OCI-LY1 (cell line): ENCODE measurements around the gene NUP93.

Source experiments
- H2AFZ ChIP-seq: fragments of 200-600 bp; sonication (generic), shearing (Covaris generic); 2 replicates; pipeline ENCODE4 v1.6.0; 2014; ENCODE audit warnings: antibody characterized with exemption, mild to moderate bottlenecking, low read length
- H3F3A ChIP-seq: fragments of 200-600 bp; sonication (generic), shearing (Covaris generic); 2 replicates; pipeline ENCODE4 v1.6.0; 2014; ENCODE audit warnings: mild to moderate bottlenecking, antibody characterized with exemption, low read length, moderate library complexity; ENCODE audit not compliant: insufficient read depth
- H3K27ac ChIP-seq: fragments of 200-600 bp; sonication (generic); 2 replicates; pipeline ENCODE4 v1.5.1; 2014; ENCODE audit warnings: low read length, mixed run types, mild to moderate bottlenecking, low read depth; ENCODE audit not compliant: poor library complexity, severe bottlenecking
- H3K27me3 ChIP-seq: fragments of 200-600 bp; sonication (generic); 2 replicates; pipeline ENCODE4 v1.6.0; 2014; ENCODE audit warnings: antibody characterized with exemption, mild to moderate bottlenecking, low read length, moderate library complexity; ENCODE audit not compliant: insufficient read depth
- H3K36me3 ChIP-seq: fragments of 200-600 bp; sonication (generic); 2 replicates; pipeline ENCODE4 v1.6.1; 2014; ENCODE audit warnings: mild to moderate bottlenecking, antibody characterized with exemption, low read length, moderate library complexity, mixed read lengths; ENCODE audit not compliant: insufficient read depth
- H3K4me1 ChIP-seq: fragments of 200-600 bp; sonication (generic); 2 replicates; pipeline ENCODE4 v1.5.1; 2014; ENCODE audit warnings: mild to moderate bottlenecking, low read length, moderate library complexity; ENCODE audit not compliant: insufficient read depth, severe bottlenecking
- H3K4me2 ChIP-seq: fragments of 200-600 bp; sonication (generic), shearing (Covaris generic); 2 replicates; pipeline ENCODE4 v1.6.1; 2014; ENCODE audit warnings: low read length
- H3K4me3 ChIP-seq: fragments of 200-600 bp; sonication (generic); 2 replicates; pipeline ENCODE4 v1.5.1; 2014; ENCODE audit warnings: low read length, low read depth, mild to moderate bottlenecking, mixed read lengths; ENCODE audit not compliant: poor library complexity, severe bottlenecking
- H3K79me2 ChIP-seq: fragments of 200-600 bp; shearing (Covaris generic); 2 replicates; pipeline ENCODE4 v1.6.1; 2016; ENCODE audit warnings: mixed run types, low read length, mixed read lengths; ENCODE audit not compliant: insufficient read depth
- H3K9ac ChIP-seq: fragments of 200-600 bp; sonication (generic), shearing (Covaris generic); 2 replicates; pipeline ENCODE4 v1.6.1; 2014; ENCODE audit warnings: mild to moderate bottlenecking, low read length, mixed read lengths
- H3K9me2 ChIP-seq: fragments of 200-600 bp; sonication (generic), shearing (Covaris generic); 2 replicates; pipeline ENCODE4 v1.6.1; 2014; ENCODE audit warnings: low read depth, mild to moderate bottlenecking, low read length, mixed read lengths
- H3K9me3 ChIP-seq: fragments of 200-600 bp; shearing (Covaris generic); 2 replicates; pipeline ENCODE4 v1.6.1; 2014; ENCODE audit warnings: low read length, mixed read lengths
- H4K20me1 ChIP-seq: fragments of 200-600 bp; sonication (generic), shearing (Covaris generic); 2 replicates; pipeline ENCODE4 v1.6.0; 2016; ENCODE audit warnings: mild to moderate bottlenecking, low read length; ENCODE audit not compliant: insufficient read depth
- CTCF ChIP-seq: fragments of 200-600 bp; sonication (generic), shearing (Covaris generic); IDR thresholded peaks from 2 replicates; pipeline ENCODE4 v1.5.1; 2017; ENCODE audit warnings: mild to moderate bottlenecking, antibody characterized with exemption, low read length, moderate library complexity, mixed read lengths
- EZH2 ChIP-seq: fragments of 200-600 bp; sonication (generic), shearing (Covaris generic); IDR thresholded peaks from 2 replicates; pipeline ENCODE4 v1.8.0; 2017; ENCODE audit warnings: borderline replicate concordance, mixed run types, mild to moderate bottlenecking, antibody characterized with exemption, low read length, moderate library complexity, mixed read lengths

NUP93 gene

GRCh38 chr16:56889206-56889605 is 159.3 kb downstream of the NUP93 start:
- H3K9ac ChIP-seq = no peak overlapping the region
- no peak overlapping the region for H2AFZ ChIP-seq
- no peaks in the 10 kb centered on the region for H3K9me3 ChIP-seq
- H3K4me3 ChIP-seq = no peak overlapping the region
- H4K20me1 ChIP-seq = no peaks in the 10 kb centered on the region
- no peaks in the 10 kb centered on the region for H3F3A ChIP-seq
- no peak overlapping the region for H3K27ac ChIP-seq
- peaks cover 6% of the 10 kb centered on the region; the same call in 1 of the 2 replicates for H3K27me3 ChIP-seq
- H3K4me1 ChIP-seq = peaks cover 9% of the 10 kb centered on the region
- H3K36me3 ChIP-seq = no peaks in the 10 kb centered on the region
- H3K9me2 ChIP-seq = no peaks in the 10 kb centered on the region
- TF ChIP-seq CTCF (no peak), EZH2 (no peak)
- H3K79me2 ChIP-seq = no peaks in the 10 kb centered on the region
- H3K4me2 ChIP-seq = 0 out of 2 replicates have a peak overlapping the region, but pooled peaks have one; percentile 2

- H3K36me3 ChIP-seq = no peaks in the 10 kb centered on the region
- no peak overlapping the region for H3K9ac ChIP-seq
- no peak overlapping the region for H2AFZ ChIP-seq
- no peaks in the 10 kb centered on the region for H3K9me3 ChIP-seq
- H3K4me1 ChIP-seq = peaks cover 9% of the 10 kb centered on the region
- no peak overlapping the region for H3K4me2 ChIP-seq
- H3K27ac ChIP-seq = no peak overlapping the region
- no peaks in the 10 kb centered on the region for H4K20me1 ChIP-seq
- peaks cover 6% of the 10 kb centered on the region; the same call in 1 of the 2 replicates for H3K27me3 ChIP-seq
- H3F3A ChIP-seq = no peaks in the 10 kb centered on the region
- H3K79me2 ChIP-seq = no peaks in the 10 kb centered on the region
- no peaks in the 10 kb centered on the region for H3K9me2 ChIP-seq
- TF ChIP-seq CTCF (no peak), EZH2 (no peak)
- no peak overlapping the region for H3K4me3 ChIP-seq
Observed at GRCh38 chr16:56891685-56892084, 161.8 kb downstream of the NUP93 start.

GRCh38 chr16:56892705-56893104 is 162.8 kb downstream of the NUP93 start:
- Histone ChIP-seq H3K4me2 (no peak overlapping the region), H3K36me3 (no peaks in the 10 kb centered on the region)

More at GRCh38 chr16:56892705-56893104, 162.8 kb downstream of the NUP93 start:
- TF ChIP-seq CTCF (no peak), EZH2 (no peak)
- Histone ChIP-seq H3K4me1 (peaks cover 9% of the 10 kb centered on the region), H3K9me3 (no peaks in the 10 kb centered on the region), H4K20me1 (no peaks in the 10 kb centered on the region), H3K27ac (no peak overlapping the region), H3K9ac (no peak overlapping the region), H3K9me2 (no peaks in the 10 kb centered on the region), H3F3A (no peaks in the 10 kb centered on the region), H3K27me3 (peaks cover 6% of the 10 kb centered on the region; the same call in 1 of the 2 replicates), H3K79me2 (no peaks in the 10 kb centered on the region), H2AFZ (no peak overlapping the region), H3K4me3 (no peak overlapping the region)
